Activated effector memory CD4-positive, alpha-beta T cell treated with Interleukin-2 at 50 U/mL for 16 hours (primary cell): ENCODE measurements around the gene PCGF1.

Experiments
- DNase-seq: peaks from one replicate; pipeline ENCODE4 v3.0.0-alpha.2; 2020

PCGF1 gene

GRCh38 chr2:74514368-74515270 lies 7.1 kb upstream of the PCGF1 start, which contains the start of gene TLX2:
Gene TLX2, plus strand, starts transcription at chr2:74514450. Its CDS starts 357 bp downstream, at chr2:74514807.
- no peak for DNase-seq

- DNase-seq: no peak
Measured at GRCh38 chr2:74513605-74514367, 6.3 kb upstream of the PCGF1 start.

GRCh38 chr2:74512744-74513604 lies 5.5 kb upstream of the PCGF1 start:
- no peak for DNase-seq

GRCh38 chr2:74511104-74511989 lies 3.9 kb upstream of the PCGF1 start:
- no peak for DNase-seq

- no peak for DNase-seq
Measured at GRCh38 chr2:74510272-74510671, 2.8 kb upstream of the PCGF1 start.

- DNase-seq: no peak
Measured at GRCh38 chr2:74507926-74508520, 528 bp upstream of the PCGF1 start.

- no peak for DNase-seq
Measured at GRCh38 chr2:74505448-74506246, 1.8 kb downstream of the PCGF1 start.

GRCh38 chr2:74504591-74504990 lies 2.9 kb downstream of the PCGF1 start:
- no peak for DNase-seq

- no peak for DNase-seq
Measured at GRCh38 chr2:74503506-74504475, 3.7 kb downstream of the PCGF1 start.

GRCh38 chr2:74502720-74503505 lies 4.6 kb downstream of the PCGF1 start:
- DNase-seq: no peak

- DNase-seq: no peak
Measured at GRCh38 chr2:74502147-74502719, 5.3 kb downstream of the PCGF1 start.

GRCh38 chr2:74501335-74502071 lies 6.0 kb downstream of the PCGF1 start:
- DNase-seq: no peak

GRCh38 chr2:74500578-74500946 lies 6.9 kb downstream of the PCGF1 start:
- DNase-seq: no peak

GRCh38 chr2:74499940-74500577 lies 7.4 kb downstream of the PCGF1 start:
- DNase-seq: no peak

- DNase-seq: no peak
Measured at GRCh38 chr2:74499267-74499939, 8.1 kb downstream of the PCGF1 start, which contains the start of gene LBX2. Gene LBX2, minus strand, starts transcription at chr2:74499603. Its CDS starts 66 bp downstream, at chr2:74499537.
